ENCODE results near the gene SLC38A10.
"Not testable (repeated sequence)": the region's sequence is repeated elsewhere in the genome, so short reads cannot be mapped to it uniquely, and the experiment has no call there.

The SLC38A10 gene

DNA sequence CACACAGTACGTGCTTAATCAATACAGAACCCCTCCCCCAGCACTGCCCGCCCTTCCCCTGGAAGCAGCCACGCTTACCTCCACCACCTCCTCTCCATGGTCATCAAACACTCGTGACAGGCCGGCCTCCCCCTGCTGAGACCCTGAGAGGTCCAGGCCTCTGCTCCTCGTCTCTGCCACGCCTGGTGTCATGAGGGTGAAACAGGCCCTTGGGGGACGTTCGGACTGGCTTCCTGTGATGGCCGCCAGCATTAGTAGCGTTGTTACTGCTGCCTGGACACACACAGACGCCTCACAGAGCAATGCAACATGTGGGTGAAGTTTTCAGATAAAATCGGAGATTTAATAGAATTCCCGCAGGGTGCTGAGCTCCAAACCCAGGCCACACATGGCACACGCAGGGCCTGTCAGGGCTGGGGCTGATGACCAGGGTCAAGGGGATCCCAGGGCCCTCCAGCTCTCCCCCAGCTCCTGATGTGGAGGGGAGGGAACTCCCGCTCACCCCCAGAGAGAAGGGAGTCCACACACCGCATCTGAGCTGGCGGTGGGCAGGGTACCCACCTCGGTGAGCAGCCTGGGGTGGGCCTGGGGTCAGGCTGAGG, 15.9 kb upstream of the SLC38A10 start:
- no peak for DNase-seq

DNA sequence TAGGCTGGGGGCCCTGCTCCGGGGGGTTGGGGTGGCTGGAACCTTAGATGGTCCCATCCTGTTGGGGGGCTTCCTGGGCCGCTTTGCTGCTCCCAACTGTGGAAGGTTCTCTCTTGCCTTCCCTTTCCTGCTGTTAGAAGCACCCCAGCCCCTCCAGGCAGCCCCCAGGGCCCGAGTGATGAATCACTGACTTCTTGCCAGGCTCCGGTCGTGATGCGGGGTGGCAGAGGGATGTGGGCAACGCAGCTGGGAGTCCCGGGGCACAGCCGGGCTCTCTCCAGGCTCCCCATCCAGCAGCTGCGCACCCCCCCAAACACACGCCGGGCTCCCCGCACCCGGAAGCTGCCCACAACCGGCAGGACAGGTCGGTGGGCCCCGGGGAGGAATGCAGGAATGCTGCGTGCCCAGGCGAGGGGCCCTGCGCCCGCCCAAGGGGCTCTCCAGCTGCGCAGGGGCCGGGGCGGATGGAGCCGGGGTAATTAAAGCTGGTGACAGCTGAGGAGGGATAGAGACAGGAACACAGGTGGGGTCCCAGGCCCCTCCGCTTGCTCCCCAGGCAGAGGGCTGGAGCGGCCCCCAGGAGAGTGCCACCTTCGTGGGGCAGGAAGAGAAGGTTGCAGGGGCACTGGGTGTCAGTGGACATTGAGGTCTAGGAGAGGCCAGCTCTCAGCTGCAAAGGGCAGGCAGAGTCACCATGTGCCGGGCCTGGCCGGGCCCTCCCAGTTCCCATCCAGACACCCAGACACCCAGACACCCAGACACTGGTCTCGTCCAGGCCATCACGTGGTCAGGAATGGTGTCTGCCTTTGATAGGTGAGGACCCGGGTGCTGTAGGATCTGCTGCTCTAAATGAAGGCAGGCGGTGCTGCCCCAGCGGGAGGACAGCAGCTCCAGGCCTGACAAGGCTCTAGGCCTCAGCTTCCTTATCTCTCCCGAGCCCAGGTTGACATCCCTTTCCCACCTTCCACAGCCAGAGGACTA, 15.0 kb upstream of the SLC38A10 start:
- no peak for DNase-seq

DNA sequence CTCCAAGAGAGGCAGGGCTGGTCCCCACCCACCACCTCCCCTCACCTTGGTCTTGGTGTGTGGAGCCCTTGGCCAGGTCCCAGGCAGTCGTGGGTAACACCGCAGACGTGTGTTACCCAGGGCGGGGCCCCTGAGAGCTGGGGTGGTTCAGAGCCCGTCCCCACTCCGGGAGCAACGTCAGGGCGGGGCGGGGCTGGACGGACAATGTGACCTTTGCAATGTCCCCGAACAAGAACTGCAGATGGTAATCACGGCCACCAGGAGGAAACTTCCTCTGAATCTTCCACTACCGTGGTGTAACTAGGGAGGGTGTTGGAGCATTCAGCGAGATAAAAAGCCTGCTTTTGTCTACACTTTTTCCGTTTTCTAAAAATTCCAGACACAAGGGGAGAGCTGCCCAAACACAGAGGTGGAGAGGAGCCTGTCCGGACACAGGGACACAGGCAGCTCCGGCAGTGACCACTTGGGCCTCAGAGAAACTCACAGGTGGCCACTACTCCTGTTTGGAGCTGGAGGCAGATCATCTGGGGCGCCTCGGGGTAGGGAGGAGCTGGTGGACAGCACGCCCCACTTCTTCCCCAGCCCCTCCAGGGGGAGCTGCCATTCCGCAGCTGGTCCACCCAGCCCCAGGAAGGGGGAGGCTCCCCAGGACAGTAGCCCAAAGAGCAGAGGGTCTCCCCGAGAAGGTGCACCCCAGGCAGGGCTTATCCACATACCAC, 14.2 kb upstream of the SLC38A10 start:
- DNase-seq: no peak

DNA sequence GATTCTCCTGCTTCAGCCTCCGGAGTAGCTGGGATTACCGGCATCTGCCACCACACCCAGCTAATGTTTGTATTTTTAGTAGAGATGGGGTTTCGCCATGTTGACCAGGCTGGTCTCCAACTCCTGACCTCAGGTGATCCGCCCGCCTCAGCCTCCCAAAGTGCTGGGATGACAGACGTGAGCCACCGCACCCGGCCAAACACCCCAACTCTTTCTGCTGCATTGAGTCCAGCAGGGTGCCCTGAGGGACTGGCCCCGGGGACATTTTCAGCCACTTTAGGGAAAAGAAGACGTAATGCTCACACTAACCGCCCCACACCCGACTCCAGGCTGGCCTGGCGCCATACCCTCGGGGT, 13.7 kb upstream of the SLC38A10 start:
- DNase-seq: not testable (repeated sequence)

DNA sequence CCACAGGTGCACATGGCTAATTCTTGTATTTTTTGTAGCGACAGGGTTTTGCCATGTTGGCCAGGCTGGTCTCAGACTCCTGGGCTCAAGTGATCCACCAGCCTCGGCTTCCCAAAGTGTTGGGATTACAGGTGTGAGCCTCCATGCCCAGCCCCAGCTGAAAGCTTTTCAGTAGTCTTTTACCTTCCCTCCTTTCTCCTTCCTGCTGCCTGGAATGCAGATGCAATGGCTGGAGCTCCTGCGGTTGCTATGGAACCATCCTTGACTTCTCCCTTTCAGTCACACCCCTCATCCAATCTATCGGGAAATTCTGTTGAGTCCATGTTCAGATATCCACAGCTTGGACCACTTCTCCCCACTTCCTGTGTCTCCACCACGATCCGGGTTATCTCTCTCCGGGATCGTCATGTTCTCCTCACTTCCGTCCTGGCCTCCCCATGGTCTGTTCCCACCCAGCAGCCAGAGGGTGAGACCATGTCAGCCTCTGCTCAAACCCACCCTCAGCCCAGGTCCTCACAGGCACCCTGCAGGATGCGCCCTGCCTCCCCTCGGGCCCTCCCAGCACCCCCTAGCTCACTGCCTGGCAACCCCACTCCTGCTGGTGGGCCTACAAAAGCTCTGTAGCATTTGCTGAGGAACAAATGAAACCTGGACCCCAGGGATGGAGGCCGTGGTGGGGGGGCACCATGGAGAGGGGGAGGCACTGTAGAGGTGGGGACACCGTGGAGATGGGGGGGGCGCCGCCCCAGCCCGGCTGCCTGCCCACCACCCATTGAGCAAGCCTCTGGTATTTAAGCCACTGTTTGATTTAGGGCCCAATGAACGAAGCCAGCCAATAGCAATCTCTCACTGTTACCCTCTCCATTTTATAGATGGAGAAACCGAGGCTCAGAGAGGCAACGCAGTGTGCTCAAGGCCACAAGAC, 12.8 kb upstream of the SLC38A10 start:
- DNase-seq: no peak

DNA sequence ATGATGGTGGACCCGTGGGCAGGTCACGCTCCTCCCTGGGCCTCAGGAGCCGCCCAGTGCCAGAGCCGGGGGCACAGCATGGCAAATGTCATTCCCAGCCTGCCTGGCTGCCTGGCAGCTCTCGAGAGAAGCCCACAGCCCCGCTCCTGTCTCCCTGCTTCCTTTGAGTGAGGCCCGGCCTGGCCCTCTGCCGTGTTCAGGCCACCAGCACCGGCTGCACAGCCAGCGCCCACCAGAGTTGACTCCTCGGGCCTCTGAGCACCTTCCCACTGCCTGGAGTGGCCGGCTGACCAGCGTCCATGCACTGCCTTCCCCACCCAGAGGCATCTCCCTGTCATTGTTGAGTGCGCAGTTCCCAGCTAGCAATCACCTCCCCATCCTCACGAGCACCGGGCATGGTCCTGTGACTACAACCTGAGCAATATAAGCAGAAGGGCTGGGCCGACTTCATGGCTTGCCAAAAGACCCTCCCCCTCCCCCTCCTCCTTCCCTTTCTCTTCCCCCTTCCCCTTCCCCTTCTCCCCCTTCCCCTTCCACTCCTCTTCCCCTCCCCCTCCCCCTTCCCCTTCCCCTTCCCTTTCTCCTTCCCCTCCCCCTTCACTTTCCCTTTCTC, 11.9 kb upstream of the SLC38A10 start:
- DNase-seq: no peak

DNA sequence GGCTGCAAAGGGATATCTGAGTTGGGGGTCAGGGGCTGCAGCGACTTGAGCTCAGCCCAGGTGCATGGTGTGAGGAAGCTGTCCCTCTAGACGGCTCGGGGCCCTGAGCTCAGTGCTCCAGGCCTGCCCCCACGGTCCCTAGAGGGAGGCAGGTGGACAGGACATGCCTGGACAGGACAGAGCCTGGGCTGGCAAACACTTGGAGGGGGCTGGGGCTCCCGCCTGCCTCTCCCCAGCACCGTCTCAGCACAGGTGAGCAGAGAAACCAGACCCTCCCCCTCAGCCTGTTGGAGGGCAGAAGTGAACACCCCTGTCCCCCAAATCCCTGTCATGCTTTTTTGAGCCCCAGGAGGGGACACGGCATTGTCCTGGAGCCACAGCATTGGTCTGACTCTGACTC, 11.4 kb upstream of the SLC38A10 start:
- no peak for DNase-seq

DNA sequence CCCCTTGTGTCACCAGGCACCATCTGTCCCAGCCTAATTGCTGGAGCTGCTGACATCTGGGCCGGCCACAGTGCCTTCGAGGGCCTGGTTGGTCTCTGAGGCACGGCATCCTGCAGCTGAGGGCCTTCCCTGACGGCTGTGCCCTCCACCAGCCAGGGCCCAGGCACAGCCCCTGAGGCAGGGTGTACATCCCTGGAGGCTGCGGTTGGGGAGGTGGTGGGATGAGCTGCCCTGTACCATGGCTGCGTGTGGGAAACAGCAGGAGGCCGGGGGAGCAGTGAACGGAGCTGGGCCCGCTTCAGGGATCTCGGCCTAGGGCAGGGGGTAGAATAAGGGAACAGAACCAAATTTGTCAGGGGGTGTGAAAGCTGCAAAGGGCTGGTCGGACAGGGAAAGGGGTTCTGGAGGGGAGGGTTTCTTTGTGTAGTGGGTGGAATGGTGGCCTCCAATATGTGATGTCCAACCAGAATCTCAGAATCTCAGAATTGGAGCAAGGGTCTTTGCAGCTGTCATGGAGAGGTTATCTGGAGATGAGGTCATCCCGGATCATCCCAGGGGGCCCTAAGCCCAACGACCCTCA, 10.0 kb upstream of the SLC38A10 start:
- no peak for DNase-seq

DNA sequence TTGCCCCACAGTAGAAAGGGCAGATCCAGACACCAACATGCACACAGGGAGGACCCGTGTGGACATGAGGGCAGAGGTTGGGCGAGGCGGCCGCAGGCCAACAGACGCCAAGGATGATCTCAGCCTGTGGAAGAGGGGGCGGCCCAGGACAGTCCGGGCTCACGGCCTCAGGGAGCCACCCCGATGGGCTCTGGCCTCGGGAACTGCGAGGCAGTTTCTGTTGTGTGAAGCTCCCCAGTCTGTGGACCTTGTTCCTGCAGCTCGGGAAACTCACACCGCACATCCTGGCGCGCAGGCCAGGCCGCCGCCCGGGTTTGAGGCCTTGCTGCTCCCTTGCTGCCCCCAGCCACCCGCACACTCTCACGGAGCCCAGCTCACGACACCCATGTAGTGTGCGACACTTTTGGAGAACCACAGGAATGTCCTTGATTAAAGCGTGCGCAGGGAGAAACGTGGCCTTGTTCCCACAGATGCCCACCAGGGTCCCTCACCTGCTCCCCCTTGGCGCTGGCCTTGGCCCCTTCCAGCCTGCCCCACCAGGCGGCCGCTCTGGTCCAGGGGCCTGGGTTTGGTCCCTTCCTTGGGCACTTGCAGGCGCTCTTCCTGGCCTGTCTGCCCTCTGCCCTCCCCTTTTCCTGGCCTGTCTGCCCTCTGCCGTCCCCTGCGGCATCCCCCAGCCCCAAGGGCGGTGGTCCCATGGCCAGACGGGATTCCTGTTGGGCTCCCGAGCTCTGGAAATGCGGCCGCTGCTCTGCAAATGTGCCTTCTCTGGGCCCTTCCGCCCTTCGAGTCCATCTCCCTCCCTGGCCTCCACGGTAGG, 9.3 kb upstream of the SLC38A10 start:
- DNase-seq: no peak

DNA sequence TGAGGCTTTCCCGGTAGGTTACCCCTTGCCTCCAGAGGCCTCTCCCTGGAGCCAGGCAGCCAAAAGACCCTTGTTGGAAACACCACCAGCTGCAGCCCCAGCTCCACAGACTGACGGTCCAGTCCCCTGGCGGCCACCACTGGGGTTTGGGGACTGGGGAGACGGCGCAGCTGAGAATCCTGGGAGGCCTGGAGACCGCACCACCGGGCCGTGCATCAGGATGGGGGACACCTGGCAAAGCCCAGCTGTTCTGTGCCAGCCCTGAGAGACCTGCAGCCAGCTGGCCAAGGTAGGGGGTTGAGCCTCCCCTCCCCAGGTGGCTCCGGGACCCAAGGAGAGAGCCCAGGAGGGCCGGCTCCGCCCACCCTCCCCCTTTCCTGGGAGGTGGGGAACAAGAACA, 8.3 kb upstream of the SLC38A10 start:
- no peak for DNase-seq

DNA sequence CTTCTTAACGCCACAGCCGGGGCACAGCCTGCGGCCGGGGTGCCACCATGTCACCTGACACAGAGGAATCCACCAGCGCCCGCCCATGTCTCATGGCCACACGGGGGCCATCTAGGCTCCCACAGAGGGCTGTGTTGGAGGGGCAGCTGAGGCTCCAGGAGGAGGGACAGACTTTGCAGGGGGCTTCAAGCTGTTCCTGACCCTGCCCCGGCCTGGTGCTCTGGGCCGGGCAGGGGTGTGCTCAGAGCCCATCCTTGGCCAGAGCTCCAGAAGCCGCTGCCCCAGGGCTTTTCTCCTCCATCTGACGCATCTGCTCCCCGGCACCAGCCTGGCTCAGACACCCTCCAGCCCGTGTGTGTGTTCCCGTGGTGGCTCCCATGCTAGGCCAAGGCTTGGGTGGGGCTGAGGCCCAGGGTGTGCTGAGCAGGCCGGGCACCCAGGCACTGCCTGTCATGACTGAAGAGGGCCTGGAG, 7.8 kb upstream of the SLC38A10 start:
- no peak for DNase-seq

DNA sequence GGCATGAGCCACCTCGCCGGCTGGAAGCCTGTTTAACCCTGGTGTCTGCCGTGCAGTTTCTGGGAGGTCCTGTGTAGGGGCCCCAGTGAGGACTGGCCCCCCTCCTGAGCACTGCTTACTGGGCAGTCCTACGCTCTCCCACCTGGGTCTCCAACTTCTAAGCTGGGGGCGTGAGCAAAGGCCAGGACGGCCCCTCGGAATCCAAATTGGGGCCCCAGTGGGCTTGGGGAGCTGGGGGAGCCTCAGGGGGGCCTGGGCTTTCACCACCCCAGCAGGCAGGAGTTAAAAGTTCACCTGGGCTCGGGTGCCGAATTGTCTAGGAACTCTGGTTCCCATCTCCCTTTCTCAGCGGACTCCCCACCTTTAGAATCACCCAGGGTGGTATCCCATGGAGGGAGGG, 7.2 kb upstream of the SLC38A10 start:
- no peak for DNase-seq

DNA sequence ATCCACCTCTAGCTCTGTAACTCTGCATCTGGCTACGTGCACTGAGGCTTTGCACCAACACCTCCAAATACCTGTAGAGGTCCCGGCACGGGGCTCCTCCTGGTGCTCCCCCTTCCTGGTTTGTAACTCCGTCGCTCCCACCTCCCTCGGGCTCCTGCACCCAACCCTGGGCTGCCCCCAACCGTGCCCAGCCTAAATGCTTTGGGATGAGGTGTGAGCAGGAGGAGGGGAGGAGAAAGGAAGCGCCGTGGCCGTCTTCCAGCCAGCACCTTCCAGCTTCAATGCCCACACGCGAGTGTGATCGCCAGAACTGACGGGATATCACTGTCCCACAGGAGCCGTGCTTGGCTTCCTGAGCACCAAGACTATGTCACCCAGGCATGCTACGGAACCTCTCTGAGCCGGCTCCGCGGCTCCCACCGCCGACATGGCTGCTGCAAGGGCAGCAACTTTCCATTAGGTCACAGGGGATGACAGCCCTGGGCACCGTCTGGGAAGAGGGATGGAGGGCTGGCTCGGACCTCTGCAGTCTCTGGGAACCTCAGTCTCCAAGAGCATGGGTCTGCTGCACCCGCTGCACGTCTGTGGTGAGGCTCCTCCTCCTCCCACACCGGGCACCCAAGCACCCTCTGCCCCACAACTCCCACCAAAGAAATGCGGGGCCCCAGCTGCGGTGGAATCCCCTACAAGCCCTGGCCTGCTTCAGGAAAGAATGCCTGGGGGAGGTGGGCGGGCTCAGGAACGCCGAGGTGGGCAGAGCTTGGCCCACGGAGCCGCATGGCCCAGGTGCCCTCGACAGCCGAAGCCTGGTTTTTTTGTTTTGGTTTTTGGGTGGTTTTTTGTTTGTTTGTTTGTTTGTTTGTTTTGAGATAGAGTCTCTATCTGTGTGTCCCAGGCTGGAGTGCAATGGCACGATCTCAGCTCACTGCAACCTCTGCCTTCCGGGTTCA, 6.4 kb upstream of the SLC38A10 start:
- DNase-seq: no peak

DNA sequence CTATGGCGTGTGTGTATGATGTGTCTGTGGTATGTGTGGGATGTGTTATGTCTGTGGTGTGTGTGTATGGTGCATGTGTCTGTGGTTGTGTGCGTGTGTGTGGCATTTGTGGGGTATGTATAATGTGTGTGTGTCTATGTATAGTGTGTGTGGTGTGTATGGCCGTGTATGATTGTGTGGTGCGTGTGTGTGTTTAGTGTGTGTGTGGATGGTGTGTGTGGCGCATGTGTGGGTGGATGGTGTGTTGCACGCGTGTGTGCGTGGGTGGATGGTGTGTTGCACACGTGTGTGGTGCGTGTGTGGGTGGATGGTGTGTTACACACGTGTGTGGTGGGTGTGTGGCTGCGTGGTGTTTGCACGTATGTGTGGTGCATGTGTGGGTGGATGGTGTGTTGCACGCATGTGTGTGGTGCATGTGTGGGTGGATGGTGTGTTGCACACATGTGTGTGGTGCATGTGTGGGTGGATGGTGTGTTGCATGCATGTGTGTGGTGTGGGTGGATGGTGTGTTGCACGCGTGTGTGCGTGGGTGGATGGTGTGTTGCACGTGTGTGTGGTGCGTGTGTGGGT, 5.6 kb upstream of the SLC38A10 start:
- no peak for DNase-seq

DNA sequence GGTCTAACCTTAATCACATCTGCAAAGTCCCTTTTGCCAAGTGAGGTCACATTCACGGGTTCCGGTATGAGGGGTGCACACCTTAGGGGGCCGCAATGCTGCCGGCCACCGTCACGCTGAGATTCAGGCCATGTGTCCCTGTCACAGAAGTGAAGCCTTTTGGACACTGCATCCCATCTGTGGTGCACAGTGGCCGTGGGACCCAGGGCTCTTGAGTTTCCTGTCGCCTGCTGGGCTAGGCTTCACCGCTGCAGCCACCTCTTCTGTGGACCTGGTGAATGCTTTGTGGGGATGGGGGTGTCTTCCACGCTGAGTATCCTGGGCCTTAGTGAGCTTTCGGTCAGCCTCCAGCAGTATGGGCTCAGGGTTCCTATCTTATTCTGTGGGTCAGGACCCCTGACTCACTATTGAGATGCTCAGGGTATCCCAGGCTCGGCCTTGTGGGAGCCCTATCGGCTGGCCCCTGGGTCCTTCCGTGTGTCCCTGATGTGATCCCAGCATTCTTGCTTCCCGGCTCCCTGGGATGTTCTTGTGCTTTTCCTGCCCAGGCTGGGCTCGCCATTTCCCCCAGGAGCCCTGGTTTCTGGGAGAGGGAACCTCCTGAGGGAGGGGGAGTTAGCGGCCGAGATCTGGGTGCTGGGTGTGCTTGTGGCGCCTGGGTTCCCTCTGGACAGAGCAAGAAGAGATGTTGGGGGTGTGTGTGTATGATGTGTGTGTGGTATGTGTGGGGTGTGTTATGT, 4.9 kb upstream of the SLC38A10 start:
- no peak for DNase-seq

DNA sequence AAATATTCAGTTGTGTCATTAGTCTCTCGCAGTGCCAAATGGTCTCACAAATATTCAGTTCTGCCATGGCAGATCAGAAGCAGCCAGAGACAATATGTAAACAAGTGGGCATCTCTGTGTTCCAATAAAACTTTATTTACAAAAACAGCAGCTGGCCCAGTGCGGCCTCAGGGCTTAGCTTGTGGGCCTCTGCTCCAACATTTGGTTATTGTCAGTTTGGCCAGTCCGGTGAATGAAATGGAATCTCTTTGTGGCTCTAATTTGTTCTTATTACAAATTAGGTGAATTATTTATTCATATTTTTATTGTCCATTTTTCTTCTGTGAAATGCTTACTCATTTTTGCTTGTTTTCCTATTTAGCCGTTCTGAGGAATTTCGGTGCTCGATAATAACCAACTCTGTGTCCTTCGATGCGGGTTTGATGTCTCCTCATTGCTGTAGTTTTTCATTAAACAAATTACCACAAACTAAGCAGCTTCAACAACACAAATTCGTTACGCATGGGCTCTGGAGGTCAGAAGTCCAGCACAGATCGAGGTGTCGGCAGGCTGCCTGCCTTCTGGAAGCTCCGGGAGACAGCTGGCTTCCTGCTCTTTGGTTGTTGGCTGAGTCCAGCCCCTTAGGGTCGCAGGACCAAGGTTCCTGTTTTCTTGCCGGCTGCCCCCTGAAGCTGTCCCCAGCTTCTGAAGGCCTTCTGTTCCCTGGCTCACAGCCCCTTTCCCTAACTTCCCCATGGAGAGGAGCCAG, 4.1 kb upstream of the SLC38A10 start:
- DNase-seq: no peak

DNA sequence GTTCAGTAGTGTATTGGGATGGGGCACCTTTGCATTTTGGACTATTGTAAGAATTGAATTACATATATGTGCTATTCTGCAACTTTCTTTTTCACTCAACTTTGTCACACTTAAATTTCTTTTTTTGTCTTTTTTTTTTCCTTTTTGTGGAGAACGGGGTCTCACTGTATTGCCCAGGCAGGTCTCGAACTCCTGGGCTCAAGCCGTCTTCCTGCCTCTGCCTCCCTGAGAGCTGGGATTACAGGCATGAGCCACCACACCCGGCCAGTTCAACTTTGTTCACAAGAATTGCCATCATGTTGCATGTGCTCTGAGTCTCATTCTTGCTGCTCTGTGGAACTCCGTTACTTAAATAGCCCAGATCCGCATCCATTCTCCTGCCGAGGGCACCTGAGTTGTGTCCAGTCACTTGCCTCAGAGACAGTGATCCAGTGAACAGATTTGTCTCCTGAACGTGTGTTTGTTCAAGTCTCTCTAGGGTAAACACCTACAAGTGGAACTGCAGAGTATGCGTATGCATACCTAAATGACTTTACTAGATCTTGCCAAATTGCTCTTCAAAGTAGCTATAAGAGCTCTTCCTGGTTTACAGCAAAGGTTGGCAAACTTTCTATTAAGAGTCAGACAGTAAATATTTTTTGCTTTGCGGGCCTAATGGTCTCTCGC, 3.4 kb upstream of the SLC38A10 start:
- no peak for DNase-seq
